ENCODE results near the gene LRRC57. TPM values are rescaled to one million over a fixed set of nuclear protein-coding genes. Genes with fewer than 3 reads are reported as not detected.

LRRC57 gene
- total and polyA plus RNA-seq, 2 of the 13 experiments (the other 11 are each of a cell fraction or from before 2014, with no cell fraction given) = 5.8 to 14.8 TPM

DNA sequence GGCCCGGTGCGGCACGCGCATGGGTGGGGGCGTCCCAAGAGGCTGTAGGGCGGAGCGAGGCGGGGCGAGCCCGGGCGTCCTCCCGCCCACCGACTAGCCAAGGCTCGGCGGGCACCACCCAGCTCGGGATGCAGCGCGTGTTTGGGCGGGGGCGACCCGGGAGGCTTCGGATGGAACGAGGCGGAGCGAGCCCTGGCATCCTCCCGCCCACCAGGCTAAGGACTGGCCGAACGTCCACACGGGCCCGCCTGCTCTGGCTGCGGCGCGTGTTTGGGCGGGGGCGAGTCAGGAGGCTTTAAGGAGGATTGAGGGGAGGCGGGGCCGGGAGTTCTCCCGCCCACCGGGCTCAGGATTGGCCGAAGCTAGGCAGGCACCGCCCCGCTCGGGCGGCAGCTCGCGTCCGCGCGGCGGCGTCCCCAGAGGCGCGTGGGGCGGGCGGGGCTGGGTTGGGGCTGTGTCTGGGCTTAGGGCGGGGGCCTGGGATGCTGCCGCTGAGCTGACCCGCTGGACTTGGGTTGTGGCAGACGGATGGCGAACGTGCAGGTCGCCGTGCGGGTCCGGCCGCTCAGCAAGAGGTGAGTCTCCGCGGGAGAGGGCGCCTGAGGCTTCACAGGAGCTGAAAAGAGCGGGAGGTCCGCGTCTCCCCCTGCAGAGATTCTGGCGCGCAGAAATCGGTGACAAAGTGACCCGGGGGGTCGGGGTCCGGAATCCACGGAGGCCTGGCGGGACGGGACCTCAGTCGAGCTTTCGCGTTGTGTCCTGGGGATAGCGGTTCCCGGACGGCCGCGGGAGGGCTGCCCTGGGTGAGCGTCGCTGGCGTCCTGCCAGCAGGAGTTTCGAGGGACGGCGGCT is 26.8 kb upstream of the LRRC57 start, which contains the start of gene STARD9 (continued):
- TF ChIP-seq, protein P1, sequence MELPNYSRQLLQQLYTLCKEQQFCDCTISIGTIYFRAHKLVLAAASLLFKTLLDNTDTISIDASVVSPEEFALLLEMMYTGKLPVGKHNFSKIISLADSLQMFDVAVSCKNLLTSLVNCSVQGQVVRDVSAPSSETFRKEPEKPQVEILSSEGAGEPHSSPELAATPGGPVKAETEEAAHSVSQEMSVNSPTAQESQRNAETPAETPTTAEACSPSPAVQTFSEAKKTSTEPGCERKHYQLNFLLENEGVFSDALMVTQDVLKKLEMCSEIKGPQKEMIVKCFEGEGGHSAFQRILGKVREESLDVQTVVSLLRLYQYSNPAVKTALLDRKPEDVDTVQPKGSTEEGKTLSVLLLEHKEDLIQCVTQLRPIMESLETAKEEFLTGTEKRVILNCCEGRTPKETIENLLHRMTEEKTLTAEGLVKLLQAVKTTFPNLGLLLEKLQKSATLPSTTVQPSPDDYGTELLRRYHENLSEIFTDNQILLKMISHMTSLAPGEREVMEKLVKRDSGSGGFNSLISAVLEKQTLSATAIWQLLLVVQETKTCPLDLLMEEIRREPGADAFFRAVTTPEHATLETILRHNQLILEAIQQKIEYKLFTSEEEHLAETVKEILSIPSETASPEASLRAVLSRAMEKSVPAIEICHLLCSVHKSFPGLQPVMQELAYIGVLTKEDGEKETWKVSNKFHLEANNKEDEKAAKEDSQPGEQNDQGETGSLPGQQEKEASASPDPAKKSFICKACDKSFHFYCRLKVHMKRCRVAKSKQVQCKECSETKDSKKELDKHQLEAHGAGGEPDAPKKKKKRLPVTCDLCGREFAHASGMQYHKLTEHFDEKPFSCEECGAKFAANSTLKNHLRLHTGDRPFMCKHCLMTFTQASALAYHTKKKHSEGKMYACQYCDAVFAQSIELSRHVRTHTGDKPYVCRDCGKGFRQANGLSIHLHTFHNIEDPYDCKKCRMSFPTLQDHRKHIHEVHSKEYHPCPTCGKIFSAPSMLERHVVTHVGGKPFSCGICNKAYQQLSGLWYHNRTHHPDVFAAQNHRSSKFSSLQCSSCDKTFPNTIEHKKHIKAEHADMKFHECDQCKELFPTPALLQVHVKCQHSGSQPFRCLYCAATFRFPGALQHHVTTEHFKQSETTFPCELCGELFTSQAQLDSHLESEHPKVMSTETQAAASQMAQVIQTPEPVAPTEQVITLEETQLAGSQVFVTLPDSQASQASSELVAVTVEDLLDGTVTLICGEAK (IDR thresholded peaks at IDR 0.05) = no peak
- TF ChIP-seq, protein P1 (CRISPR knock-in tag; IDR thresholded peaks at IDR 0.05) = no peak; the same call in 1 of the 2 replicates
- TF ChIP-seq KAT2B (IDR thresholded peaks at IDR 0.05; ENCODE audit: borderline replicate concordance, low read depth, low read length) (no peak), RCOR2 (CRISPR knock-in tag; IDR thresholded peaks at IDR 0.05) (no peak; the same call in 1 of the 2 replicates), SRSF1 (optimal IDR thresholded peaks at IDR 0.05; ENCODE audit: low read depth, low read length) (peak; percentile 54), SAP130 (CRISPR knock-in tag; IDR thresholded peaks at IDR 0.05; ENCODE audit: low read depth) (peak; percentile 79), THYN1 (CRISPR knock-in tag; IDR thresholded peaks at IDR 0.05; ENCODE audit: borderline replicate concordance, low read depth) (no peak), MYNN (CRISPR knock-in tag; IDR thresholded peaks at IDR 0.05; ENCODE audit: low read depth) (no peak), ZNF713 (CRISPR knock-in tag; IDR thresholded peaks at IDR 0.05) (no peak), CEBPB (IDR thresholded peaks at IDR 0.05; ENCODE audit: borderline replicate concordance, low read depth, low read length) (no peak), HMGA1 (CRISPR knock-in tag; conservative IDR thresholded peaks at IDR 0.05) (no peak)
- TF ChIP-seq, protein P2, sequence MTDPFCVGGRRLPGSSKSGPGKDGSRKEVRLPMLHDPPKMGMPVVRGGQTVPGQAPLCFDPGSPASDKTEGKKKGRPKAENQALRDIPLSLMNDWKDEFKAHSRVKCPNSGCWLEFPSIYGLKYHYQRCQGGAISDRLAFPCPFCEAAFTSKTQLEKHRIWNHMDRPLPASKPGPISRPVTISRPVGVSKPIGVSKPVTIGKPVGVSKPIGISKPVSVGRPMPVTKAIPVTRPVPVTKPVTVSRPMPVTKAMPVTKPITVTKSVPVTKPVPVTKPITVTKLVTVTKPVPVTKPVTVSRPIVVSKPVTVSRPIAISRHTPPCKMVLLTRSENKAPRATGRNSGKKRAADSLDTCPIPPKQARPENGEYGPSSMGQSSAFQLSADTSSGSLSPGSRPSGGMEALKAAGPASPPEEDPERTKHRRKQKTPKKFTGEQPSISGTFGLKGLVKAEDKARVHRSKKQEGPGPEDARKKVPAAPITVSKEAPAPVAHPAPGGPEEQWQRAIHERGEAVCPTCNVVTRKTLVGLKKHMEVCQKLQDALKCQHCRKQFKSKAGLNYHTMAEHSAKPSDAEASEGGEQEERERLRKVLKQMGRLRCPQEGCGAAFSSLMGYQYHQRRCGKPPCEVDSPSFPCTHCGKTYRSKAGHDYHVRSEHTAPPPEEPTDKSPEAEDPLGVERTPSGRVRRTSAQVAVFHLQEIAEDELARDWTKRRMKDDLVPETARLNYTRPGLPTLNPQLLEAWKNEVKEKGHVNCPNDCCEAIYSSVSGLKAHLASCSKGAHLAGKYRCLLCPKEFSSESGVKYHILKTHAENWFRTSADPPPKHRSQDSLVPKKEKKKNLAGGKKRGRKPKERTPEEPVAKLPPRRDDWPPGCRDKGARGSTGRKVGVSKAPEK (CRISPR knock-in tag; IDR thresholded peaks at IDR 0.05; ENCODE audit: borderline replicate concordance) = no peak
- TF ChIP-seq, protein P3, sequence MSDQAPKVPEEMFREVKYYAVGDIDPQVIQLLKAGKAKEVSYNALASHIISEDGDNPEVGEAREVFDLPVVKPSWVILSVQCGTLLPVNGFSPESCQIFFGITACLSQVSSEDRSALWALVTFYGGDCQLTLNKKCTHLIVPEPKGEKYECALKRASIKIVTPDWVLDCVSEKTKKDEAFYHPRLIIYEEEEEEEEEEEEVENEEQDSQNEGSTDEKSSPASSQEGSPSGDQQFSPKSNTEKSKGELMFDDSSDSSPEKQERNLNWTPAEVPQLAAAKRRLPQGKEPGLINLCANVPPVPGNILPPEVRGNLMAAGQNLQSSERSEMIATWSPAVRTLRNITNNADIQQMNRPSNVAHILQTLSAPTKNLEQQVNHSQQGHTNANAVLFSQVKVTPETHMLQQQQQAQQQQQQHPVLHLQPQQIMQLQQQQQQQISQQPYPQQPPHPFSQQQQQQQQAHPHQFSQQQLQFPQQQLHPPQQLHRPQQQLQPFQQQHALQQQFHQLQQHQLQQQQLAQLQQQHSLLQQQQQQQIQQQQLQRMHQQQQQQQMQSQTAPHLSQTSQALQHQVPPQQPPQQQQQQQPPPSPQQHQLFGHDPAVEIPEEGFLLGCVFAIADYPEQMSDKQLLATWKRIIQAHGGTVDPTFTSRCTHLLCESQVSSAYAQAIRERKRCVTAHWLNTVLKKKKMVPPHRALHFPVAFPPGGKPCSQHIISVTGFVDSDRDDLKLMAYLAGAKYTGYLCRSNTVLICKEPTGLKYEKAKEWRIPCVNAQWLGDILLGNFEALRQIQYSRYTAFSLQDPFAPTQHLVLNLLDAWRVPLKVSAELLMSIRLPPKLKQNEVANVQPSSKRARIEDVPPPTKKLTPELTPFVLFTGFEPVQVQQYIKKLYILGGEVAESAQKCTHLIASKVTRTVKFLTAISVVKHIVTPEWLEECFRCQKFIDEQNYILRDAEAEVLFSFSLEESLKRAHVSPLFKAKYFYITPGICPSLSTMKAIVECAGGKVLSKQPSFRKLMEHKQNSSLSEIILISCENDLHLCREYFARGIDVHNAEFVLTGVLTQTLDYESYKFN (CRISPR knock-in tag; conservative IDR thresholded peaks at IDR 0.05) = peak; percentile 53; the same call in 1 of the 2 replicates

Measured in HepG2 (cell line).